Mammary epithelial cell (primary cell): ENCODE data around the gene VIL1.

Experiments
- EZH2 ChIP-seq: IDR thresholded peaks from 2 replicates; pipeline ENCODE4 v1.6.1; 2012; ENCODE audit warnings: low read length, inconsistent platforms, borderline replicate concordance
- TF ChIP-seq, protein P1 (sequence below), 2 donors: IDR thresholded peaks in 1 of 2; conservative IDR thresholded peaks in 1 of 2; 2 replicates each; pipeline ENCODE4 v1.5.1; 2011 to 2012; ENCODE audit warnings: inconsistent platforms in 2 of 2, low read length in 2 of 2, mild to moderate bottlenecking in 2 of 2, control low read depth in 1 of 2, low read depth in 1 of 2; ENCODE audit not compliant: insufficient read depth in 1 of 2; ENCODE audit errors: extremely low read depth in 1 of 2

DNA sequence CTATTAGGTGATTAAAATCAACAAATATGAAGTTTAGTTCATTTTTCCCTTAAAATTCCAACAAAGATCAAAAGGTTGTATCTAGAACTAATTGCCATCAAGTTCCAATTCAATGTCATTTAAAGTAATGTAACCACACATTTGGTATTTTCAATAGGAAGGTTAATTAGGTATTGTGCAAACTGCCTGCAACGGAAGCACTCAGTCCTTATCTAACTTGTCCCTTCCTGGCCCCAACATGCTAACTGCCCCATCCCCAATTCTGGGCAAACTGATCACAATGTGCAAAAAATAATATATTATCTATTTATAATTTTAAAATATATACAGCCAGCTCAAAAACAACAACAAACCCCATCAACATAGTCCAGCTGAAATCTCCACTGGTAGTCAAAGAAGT is 33.2 kb downstream of the VIL1 start:
- TF ChIP-seq, protein P1, sequence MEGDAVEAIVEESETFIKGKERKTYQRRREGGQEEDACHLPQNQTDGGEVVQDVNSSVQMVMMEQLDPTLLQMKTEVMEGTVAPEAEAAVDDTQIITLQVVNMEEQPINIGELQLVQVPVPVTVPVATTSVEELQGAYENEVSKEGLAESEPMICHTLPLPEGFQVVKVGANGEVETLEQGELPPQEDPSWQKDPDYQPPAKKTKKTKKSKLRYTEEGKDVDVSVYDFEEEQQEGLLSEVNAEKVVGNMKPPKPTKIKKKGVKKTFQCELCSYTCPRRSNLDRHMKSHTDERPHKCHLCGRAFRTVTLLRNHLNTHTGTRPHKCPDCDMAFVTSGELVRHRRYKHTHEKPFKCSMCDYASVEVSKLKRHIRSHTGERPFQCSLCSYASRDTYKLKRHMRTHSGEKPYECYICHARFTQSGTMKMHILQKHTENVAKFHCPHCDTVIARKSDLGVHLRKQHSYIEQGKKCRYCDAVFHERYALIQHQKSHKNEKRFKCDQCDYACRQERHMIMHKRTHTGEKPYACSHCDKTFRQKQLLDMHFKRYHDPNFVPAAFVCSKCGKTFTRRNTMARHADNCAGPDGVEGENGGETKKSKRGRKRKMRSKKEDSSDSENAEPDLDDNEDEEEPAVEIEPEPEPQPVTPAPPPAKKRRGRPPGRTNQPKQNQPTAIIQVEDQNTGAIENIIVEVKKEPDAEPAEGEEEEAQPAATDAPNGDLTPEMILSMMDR (conservative IDR thresholded peaks at IDR 0.05 in 1 of 2, IDR thresholded peaks at IDR 0.05 in 1 of 2; ENCODE audit: extremely low read depth in 1 of 2, insufficient read depth in 1 of 2, low read depth in 1 of 2, low read length in 2 of 2), result no peak
- TF ChIP-seq EZH2, result no peak
